PC-3 (cell line): ENCODE measurements around the gene SF3A2. TPM values are rescaled to one million over a fixed set of nuclear protein-coding genes. Genes with fewer than 3 reads are reported as not detected.

ENCODE experiments used
- ATAC-seq: fragments of 200-7000 bp; cut with Tn5 transposase; 2 replicates; pipeline ENCODE4 v1.9.1; 2020; ENCODE audit warnings: mild to moderate bottlenecking, moderate library complexity
- BruUV-seq: library from RNA; stranded (reverse); fragments of 400-500 nt; replicated peaks from 2 replicates; lab custom pipeline; 2021; lab: Mats Ljungman, UMichigan
- CTCF ChIA-PET: fragments of 300-600 bp; sonication (Branson Sonifier 250); formaldehyde crosslinking; loops from one replicate; lab custom pipeline; 2022; ENCODE audit warnings: antibody characterized with exemption; lab: Charles Lee
- POLR2A ChIA-PET: fragments of 300-600 bp; sonication (Branson Sonifier 250); formaldehyde crosslinking; loops from one replicate; lab custom pipeline; 2022; ENCODE audit warnings: antibody characterized with exemption; ENCODE audit not compliant: unreplicated experiment; lab: Charles Lee
- DNase-seq: peaks from one replicate; pipeline ENCODE4 v3.0.0-alpha.2; 2015
- H2AFZ ChIP-seq: fragments of 300-600 bp; sonication (generic); 2 replicates; pipeline ENCODE4 v1.6.0; 2016; ENCODE audit warnings: antibody characterized with exemption, low read length
- H3F3A ChIP-seq: fragments of 300-600 bp; sonication (generic); one replicate; pipeline ENCODE4 v1.6.0; 2017; ENCODE audit warnings: antibody characterized with exemption, low read length, control low read depth, mild to moderate bottlenecking; ENCODE audit not compliant: unreplicated experiment
- H3K27ac ChIP-seq: fragments of 300-600 bp; sonication (generic); 2 replicates; pipeline ENCODE4 v1.5.1; 2016; ENCODE audit warnings: mild to moderate bottlenecking, low read length
- H3K27me3 ChIP-seq: fragments of 300-600 bp; sonication (generic); 2 replicates; pipeline ENCODE4 v1.6.1; 2016; ENCODE audit warnings: low read length, mixed read lengths
- H3K36me3 ChIP-seq: fragments of 300-600 bp; sonication (generic); 2 replicates; pipeline ENCODE4 v1.6.1; 2016; ENCODE audit warnings: low read depth, mixed run types, low read length, mixed read lengths
- H3K4me1 ChIP-seq: fragments of 300-600 bp; sonication (generic); 2 replicates; pipeline ENCODE4 v1.5.1; 2016; ENCODE audit warnings: low read length; ENCODE audit not compliant: insufficient read depth
- H3K4me2 ChIP-seq: fragments of 300-600 bp; sonication (generic); 2 replicates; pipeline ENCODE4 v1.6.0; 2016; ENCODE audit warnings: low read length
- H3K4me3 ChIP-seq: fragments of 300-600 bp; sonication (generic); 2 replicates; pipeline ENCODE4 v1.5.1; 2016; ENCODE audit warnings: mild to moderate bottlenecking, low read length, mixed read lengths
- H3K79me2 ChIP-seq: fragments of 300-600 bp; sonication (generic); 2 replicates; pipeline ENCODE4 v1.6.1; 2017; ENCODE audit warnings: low read length, mixed read lengths
- H3K9ac ChIP-seq: fragments of 300-600 bp; sonication (generic); 2 replicates; pipeline ENCODE4 v1.6.0; 2016; ENCODE audit warnings: mild to moderate bottlenecking, low read length
- H3K9me2 ChIP-seq: fragments of 300-600 bp; sonication (generic); replicated peaks from 2 replicates; pipeline ENCODE4 v1.6.1; 2016; ENCODE audit warnings: mixed run types, low read length, mixed read lengths
- H3K9me3 ChIP-seq: fragments of 300-600 bp; sonication (generic); 2 replicates; pipeline ENCODE4 v1.6.1; 2016; ENCODE audit warnings: low read length, mixed read lengths
- H4K20me1 ChIP-seq: fragments of 300-600 bp; sonication (generic); 2 replicates; pipeline ENCODE4 v1.6.1; 2016; ENCODE audit warnings: low read length, mixed read lengths
- CTCF ChIP-seq: fragments of 300-600 bp; sonication (generic); conservative IDR thresholded peaks from 2 replicates; pipeline ENCODE4 v1.5.1; 2017; ENCODE audit warnings: antibody characterized with exemption, low read depth, mild to moderate bottlenecking, low read length
- EZH2 ChIP-seq: fragments of 300-600 bp; sonication (generic); IDR thresholded peaks from one replicate; pipeline ENCODE4 v1.6.1; 2017; ENCODE audit warnings: antibody characterized with exemption, mild to moderate bottlenecking, low read length; ENCODE audit not compliant: unreplicated experiment
- EZH2phosphoT487 ChIP-seq: fragments of 300-600 bp; sonication (generic); IDR thresholded peaks from 2 replicates; pipeline ENCODE4 v1.6.1; 2018; ENCODE audit warnings: mild to moderate bottlenecking, antibody characterized with exemption, low read length, borderline replicate concordance
- intact Hi-C: fragments of 100-400 bp; cut with micrococcal nuclease; formaldehyde crosslinking; loops from 2 replicates; pipeline ENCODE4 v1.9.0; 2023
- total RNA-seq: library from RNA; depleted of rRNA; stranded (reverse); fragments of >200 nt; gene quantifications from 2 replicates; pipeline ENCODE4 v1.2.3, GENCODE V29; 2014

SF3A2 gene
- total RNA-seq, 1 experiment from 2014 or later: 55.5 TPM

GRCh38 chr19:2232286-2233151 is 4.1 kb upstream of the SF3A2 start:
- ATAC-seq (no peak), DNase-seq (no peak)
- H3K27ac ChIP-seq: no peak overlapping the region
- ChIA-PET POLR2A (no interaction called here), CTCF (no interaction called here)
- no peaks in the 10 kb centered on the region for H3K9me3 ChIP-seq
- 0 out of 2 replicates have a peak, but pooled peaks cover 5% of the 10 kb centered on the region for H3K36me3 ChIP-seq
- no peaks in the 10 kb centered on the region for H3K27me3 ChIP-seq
- peaks cover 41% of the 10 kb centered on the region for H3K79me2 ChIP-seq
- peaks cover 2% of the 10 kb centered on the region; the same call in 1 of the 2 replicates for H3K4me1 ChIP-seq
- no peaks in the 10 kb centered on the region for H3K9me2 ChIP-seq
- H3F3A ChIP-seq: no peaks in the 10 kb centered on the region
- H3K4me2 ChIP-seq: no peak overlapping the region
- H3K9ac ChIP-seq: no peak overlapping the region
- TF ChIP-seq EZH2phosphoT487 (no peak), EZH2 (no peak), CTCF (no peak)
- no TSS peak for BruUV-seq
- H3K4me3 ChIP-seq: no peak overlapping the region
- intact Hi-C loops: loop anchor here (10.0 kb wide), 1 partner anchor 82 kb away; no protein-coding TSS in a partner anchor
- H4K20me1 ChIP-seq: peaks cover 2% of the 10 kb centered on the region; the same call in 1 of the 2 replicates
- no peak overlapping the region for H2AFZ ChIP-seq

- CTCF ChIA-PET: no interaction called here
- peaks cover 14% of the 10 kb centered on the region; the same call in 1 of the 2 replicates for H3K4me1 ChIP-seq
- H3K4me3 ChIP-seq: no peak overlapping the region
- no peaks in the 10 kb centered on the region for H3K9me2 ChIP-seq
- H2AFZ ChIP-seq: no peak overlapping the region
- H3K9me3 ChIP-seq: no peaks in the 10 kb centered on the region
- no peak for ATAC-seq
- no peaks in the 10 kb centered on the region for H3F3A ChIP-seq
- no peaks in the 10 kb centered on the region for H3K27me3 ChIP-seq
- H3K27ac ChIP-seq: no peak overlapping the region
- no peak overlapping the region for H3K4me2 ChIP-seq
- BruUV-seq: no TSS peak
- POLR2A ChIA-PET: interaction anchor here (0.6 kb wide), 1 partner anchor 70 kb away, joined by 5 read pairs; no protein-coding TSS in a partner anchor
- no peak for DNase-seq
- no peak overlapping the region for H3K9ac ChIP-seq
- no peak for TF ChIP-seq EZH2phosphoT487
- TF ChIP-seq EZH2: no peak
- no peak for TF ChIP-seq CTCF
- 0 out of 2 replicates have a peak, but pooled peaks cover 5% of the 10 kb centered on the region for H3K36me3 ChIP-seq
- peaks cover 53% of the 10 kb centered on the region for H3K79me2 ChIP-seq
- intact Hi-C loops: loop anchor here (10.0 kb wide), 1 partner anchor 81 kb away; no protein-coding TSS in a partner anchor
- peaks cover 14% of the 10 kb centered on the region for H4K20me1 ChIP-seq
Observed at GRCh38 chr19:2233601-2234280, 2.9 kb upstream of the SF3A2 start.
